GM21423 (cell line): Measurements from ENCODE around the gene CEACAM21.
"Not testable (repeated sequence)": the region's sequence is repeated elsewhere in the genome, so short reads cannot be mapped to it uniquely, and the experiment has no call there.

Experiments used
- ATAC-seq: cut with Tn5 transposase; IDR thresholded peaks from one replicate; pipeline ENCODE4 v1.9.1; 2021; ENCODE audit warnings: mild to moderate bottlenecking, moderate library complexity; ENCODE audit not compliant: unreplicated experiment

Gene CEACAM21

GRCh38 chr19:41548954-41549688 is 26.8 kb upstream of the CEACAM21 start:
- peak; percentile 56 for ATAC-seq

- ATAC-seq: no peak
Observed at GRCh38 chr19:41549884-41550283, 26.1 kb upstream of the CEACAM21 start.

GRCh38 chr19:41551212-41551610 is 24.8 kb upstream of the CEACAM21 start:
- no peak for ATAC-seq

GRCh38 chr19:41551711-41552110 is 24.3 kb upstream of the CEACAM21 start:
- ATAC-seq: no peak

- ATAC-seq: no peak
Observed at GRCh38 chr19:41552558-41552957, 23.4 kb upstream of the CEACAM21 start.

- ATAC-seq: no peak
Observed at GRCh38 chr19:41553804-41554203, 22.2 kb upstream of the CEACAM21 start.

- ATAC-seq: no peak
Observed at GRCh38 chr19:41554907-41555306, 21.1 kb upstream of the CEACAM21 start.

GRCh38 chr19:41555748-41556147 is 20.2 kb upstream of the CEACAM21 start:
- ATAC-seq: no peak

- ATAC-seq: no peak
Observed at GRCh38 chr19:41563854-41564514, 12.0 kb upstream of the CEACAM21 start.

GRCh38 chr19:41564515-41565378 is 11.2 kb upstream of the CEACAM21 start:
- ATAC-seq: no peak

GRCh38 chr19:41565379-41565720 is 10.6 kb upstream of the CEACAM21 start:
- no peak for ATAC-seq

GRCh38 chr19:41566001-41566400 is 10.0 kb upstream of the CEACAM21 start:
- no peak for ATAC-seq

- no peak for ATAC-seq
Observed at GRCh38 chr19:41569481-41570150, 6.3 kb upstream of the CEACAM21 start.

GRCh38 chr19:41570179-41570578 is 5.8 kb upstream of the CEACAM21 start:
- no peak for ATAC-seq

GRCh38 chr19:41570639-41571112 is 5.3 kb upstream of the CEACAM21 start:
- no peak for ATAC-seq

- ATAC-seq: no peak
Observed at GRCh38 chr19:41577144-41577830, 1.3 kb downstream of the CEACAM21 start.

- ATAC-seq: no peak
Observed at GRCh38 chr19:41577833-41578232, 1.9 kb downstream of the CEACAM21 start.

GRCh38 chr19:41578886-41579285 is 2.9 kb downstream of the CEACAM21 start:
- no peak for ATAC-seq

GRCh38 chr19:41581068-41581467 is 5.1 kb downstream of the CEACAM21 start:
- ATAC-seq: not testable (repeated sequence)

GRCh38 chr19:41582577-41583182 is 6.7 kb downstream of the CEACAM21 start:
- ATAC-seq: not testable (repeated sequence)
